Activated CD8-positive, alpha-beta memory T cell treated with anti-CD3 and anti-CD28 coated beads, Interleukin-2, amount 50 U/mL, for 1 hour (primary cell): Measurements from ENCODE around the gene UGT1A10.

Experiments
- DNase-seq: peaks from one replicate; pipeline ENCODE4 v3.0.0-alpha.2; 2020; ENCODE audit errors: extremely low read depth

The UGT1A10 gene

DNA sequence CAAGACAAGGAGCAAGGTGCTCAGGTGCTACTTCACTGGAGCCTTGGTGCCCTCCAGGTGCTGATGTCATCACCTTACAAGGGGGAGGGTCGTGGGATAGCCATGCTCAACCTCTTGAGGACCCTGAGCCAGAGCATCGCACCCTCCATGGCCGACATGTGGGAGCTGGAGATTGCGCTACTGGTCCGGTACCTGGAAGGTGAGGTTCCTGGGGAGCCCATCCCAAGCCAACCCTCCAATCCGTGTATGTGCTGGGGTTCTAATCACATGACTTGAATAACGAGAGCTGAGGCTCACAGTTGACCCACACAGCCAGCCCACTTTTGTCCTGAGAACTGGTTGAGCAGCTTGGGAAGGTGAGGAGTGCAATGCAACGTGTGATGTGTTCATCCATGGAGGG, 167.7 kb downstream of the UGT1A10 start:
- no peak for DNase-seq

DNA sequence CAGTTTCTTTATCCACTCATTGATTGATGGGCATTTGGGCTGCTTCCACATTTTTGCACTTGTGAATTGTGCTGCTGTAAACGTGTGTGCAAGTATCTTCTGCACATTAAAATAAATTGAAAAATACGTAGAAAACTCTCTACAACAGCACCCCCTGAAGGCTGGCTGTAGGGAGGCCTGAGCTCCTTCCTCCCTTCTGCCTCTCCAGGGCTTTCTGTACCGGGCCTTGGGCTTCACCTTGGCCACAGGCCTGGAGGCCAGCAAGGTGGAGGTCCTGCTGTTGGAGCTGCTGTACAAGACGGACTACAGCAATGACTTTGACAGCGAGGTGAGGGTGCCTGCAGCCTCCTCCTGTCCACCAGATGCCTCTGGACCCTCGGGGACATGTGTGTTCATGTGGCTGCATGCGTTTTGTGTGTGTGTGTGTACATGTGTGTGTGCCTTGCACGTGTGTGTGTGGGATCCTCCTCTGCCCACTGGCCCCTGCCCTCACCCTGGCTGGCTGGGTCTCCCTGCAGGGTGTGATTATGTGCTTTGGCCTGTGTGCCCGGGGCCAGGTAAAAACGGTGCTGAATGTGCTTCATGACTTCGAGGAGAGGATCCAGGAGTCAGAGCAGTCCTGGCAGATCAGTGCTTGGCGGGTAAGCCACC, 171.1 kb downstream of the UGT1A10 start:
- DNase-seq = no peak

DNA sequence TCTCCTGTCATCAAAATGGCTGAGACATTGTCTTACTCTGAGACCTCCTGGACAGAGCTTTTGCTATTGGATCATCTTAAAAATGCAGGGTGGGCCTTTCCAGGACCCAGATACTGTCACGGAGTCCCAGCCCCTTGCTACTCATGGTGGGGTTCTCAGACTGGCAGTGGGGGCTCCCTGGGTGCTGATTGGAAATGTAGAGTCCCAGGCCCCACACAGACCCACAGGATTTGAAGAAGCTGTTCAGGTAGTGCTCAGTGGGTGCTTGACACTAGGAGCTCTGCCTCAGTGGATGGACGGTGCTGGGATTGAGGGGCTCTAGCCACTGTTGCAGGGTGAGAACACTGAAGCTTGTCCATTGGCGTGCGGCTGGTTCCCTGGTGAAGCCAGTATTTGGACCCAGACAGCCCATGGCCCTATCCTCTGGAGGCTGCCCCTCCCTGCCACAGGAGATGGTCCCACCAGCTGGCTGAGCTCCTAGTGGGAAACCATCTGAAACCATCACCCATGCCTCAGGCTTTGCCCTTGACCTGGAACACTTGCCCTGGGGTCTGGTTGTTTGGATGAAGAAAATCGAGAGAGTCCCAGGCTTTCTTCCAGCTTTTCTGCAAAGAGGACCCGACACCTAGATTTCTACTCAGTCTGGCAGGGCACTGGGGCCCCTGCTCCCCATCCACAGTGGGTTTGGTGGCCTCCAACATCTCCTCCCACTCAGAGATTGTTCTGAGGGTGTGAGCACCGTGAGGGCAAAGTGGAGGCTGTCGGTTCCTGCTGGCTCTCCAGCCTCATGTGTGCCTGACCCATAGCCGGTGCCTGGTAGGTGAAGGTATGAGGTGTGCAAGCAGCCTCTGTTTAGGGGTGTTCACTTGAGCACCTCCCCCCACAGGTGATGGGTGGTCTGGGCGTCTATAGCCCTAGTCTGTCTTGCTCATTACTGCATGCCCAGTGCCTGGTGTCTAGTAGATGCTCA, 172.0 kb downstream of the UGT1A10 start:
- DNase-seq = no peak

DNA sequence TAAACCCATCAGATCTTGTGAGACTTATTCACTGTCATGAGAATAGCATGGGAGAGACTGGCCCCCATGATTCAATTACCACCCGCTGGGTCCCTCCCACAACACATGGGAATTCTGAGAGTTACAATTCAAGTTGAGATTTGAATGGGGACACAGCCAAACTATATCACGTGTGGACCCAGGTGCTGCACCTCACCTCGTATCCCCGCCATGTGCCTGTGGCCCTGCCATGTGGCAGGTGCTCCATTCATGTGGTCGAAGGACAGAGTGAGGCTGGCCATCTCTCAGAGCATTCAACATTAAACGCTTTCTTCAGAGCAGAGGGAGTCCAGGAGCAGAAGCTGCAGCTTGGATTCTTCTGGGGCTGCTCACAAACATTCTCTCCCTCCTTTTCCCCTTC, 174.1 kb downstream of the UGT1A10 start:
- DNase-seq = no peak

DNA sequence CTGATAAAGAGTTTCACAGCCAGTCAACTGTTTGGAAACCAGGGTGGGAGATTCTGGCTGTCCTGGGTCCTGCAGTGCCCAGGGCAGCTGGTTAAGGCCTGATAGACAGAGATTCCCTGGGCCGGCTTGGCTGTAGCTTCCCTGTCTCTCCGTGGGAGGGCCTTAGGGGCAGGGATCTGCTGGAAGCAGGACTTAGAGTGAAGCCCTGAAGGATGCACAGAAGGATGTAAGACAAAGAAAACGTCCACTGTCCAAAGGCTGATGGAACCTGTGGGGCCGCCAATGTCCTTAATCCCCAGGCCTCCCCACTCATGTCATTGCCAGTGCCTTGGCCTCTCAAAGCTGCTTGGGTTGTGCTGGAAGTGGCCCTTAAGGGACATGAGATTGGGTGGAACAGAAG, 174.8 kb downstream of the UGT1A10 start:
- DNase-seq = no peak

DNA sequence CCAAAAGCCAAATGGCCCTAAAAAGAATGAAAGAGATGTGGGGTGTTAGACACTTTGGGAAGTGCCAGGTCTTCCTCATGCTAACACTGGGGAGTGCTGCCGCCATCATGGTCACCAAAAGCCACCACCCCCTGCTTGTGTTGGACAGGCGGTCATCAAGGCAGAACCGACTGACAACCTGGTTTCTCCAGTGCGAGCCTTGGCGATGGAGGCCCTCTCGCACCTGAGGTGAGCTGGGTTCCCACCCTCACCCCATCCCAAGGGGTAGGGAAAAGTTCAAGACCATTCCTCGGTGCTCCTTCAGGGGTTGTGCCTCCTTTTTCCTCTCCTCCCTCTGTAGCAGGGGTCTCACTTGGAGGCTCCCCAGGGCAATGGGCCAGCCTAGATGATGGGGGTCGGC, 175.5 kb downstream of the UGT1A10 start:
- DNase-seq = no peak

DNA sequence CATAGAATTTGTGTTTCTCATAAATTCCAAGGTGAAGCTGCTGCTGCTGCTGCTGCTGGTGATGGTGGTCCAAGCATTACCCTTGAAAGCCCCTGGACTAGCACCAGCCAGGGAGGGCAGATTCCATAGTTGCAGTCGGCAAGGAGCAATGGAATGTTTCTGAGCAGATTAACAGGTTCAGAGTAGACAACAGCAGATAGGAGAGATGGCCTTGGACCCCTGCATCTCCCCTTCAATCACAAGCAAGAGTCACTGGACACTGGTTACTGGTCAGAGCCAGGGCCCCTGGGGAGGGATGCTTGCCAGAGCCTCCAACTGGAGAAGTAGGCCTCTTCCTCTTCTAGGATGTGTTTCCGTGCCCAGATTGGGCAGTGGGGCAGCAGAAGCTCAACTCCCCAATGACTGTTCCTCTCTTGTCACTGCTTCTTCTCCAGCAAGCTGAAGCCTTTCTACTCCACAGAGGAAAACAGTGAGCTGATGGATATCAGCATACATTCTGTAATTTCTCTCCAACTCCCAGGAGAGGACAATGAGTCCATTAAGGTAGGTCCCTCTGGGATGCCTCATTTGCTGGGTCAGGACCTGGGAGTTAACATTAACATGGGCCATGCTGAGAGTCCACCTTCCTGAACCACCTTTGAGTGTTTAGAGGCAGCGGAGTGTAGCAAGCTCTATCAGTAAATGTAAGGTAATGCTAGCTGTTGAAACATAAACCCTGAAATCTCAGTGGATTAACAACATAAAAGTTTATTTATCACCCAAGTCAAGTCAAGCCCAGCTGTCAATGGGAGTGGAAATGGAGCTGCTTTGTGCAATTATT, 177.2 kb downstream of the UGT1A10 start:
- DNase-seq = no peak

DNA sequence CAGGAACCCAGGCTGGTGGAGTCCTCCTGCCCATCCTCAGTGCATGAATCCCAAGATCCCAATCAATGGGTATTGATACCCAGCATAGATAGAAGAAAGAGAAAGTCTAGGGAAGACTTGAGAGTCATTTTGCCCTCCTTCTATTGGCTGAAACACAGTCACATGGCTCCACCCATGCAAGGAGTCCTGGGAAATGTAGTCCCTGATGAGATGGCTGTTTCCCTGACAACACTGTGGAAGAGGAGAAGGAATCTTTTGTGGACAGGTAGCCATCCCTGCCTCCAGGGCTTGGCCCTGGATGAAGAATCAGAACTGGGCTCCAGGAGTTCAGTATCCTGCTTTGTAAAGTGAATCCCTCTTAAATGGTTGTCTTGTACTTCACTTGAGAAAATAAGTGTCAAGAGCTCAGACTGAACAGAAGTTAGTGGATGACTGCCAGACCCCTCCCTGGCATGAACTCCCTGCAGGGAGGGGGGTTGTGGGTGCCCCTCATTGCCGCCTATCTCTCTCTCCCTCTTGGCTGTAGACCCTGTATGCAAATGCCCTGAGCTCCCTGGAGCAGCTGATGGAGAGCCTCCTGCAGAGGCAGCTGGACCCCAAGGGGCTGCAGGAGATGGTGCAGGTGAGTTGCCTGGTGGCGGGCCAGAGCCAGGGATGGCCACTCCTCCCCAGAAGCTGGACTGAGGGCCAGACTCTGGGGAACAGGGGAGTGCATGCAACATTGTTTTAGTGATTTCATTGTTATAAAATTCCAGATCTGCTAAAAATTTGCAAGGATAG, 178.0 kb downstream of the UGT1A10 start:
- DNase-seq = no peak

DNA sequence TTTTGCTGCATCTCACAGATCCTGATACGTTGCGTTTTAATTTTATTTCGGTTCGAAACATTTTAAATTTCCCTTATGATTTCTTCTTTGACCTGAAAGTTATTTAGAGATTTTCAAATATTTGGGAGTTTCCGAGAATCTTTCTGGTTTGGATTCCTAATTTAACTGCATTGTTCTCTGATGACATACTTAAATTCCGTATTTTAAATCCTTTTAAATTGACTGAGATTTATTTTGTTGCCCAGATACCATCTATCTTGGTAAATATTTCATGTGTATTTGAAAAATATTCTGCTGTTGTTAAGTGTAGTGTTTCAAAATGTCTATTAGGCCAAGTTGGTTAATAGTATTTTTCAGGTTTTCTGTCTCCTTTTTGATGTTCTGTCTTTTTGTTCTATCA, 179.6 kb downstream of the UGT1A10 start:
- DNase-seq = no peak

DNA sequence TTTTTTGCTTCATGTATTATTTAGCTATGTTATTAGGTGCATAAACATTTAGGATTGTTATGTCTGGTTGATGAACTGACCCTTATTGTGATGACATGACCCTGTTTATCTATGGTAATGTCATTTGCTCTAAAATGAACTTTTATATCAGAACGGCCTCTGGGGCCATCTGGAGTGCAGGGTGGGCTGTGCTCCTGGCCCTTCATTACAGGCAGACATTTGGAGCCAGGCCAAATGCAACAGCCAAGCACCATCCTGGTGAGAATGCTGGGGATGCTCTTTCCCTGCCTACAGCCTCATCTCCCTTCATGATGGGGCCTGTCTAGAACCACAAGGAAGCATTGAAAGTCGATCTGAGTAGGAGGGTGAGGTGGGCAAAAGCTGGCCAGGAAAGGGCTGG, 180.1 kb downstream of the UGT1A10 start:
- DNase-seq = no peak

DNA sequence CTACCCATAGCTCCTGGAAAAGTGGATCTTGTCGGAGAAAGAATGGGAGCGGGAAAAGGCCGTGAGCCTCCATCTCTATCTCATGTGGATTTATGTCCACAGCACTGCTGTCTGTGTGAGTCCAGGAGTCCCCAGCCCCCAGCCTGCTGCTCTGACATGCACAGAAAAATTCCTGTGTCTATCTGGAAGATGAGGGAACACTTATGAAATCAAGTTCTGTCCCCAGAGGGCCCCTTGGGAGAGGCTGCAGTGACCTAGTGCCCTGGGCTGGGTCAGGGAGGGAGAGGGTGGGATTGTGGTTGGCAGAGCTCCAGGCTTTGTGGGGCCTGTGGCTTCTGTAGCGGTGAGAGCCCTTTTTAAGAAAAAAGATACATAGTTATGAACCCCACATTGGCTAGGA, 180.5 kb downstream of the UGT1A10 start:
- DNase-seq = no peak

DNA sequence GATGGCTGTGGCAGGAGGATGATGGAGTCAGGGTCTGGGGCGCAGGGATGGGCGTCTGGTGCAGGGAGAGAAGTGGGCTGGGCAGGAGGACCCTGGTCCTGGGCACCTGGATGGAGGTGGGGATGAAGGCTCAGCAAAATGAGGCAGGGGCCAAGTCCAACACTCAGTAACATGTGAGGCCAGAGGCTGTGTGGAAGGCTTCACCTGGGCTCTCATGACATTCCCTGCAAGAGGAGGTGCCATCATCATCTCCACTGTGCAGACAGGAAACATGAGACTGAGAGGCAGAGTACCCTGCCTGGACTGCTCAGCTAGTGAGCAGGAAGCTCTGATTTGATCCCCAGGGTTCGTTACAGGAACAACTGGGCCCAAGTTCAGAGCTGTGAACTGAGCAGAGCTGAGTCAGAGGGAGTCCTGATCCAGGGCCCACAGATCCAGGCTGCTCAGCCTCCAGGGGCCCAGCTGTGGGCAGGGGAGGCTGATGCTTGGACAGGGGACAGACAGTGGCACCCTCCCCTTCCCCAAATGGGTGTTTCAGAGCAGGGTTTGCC, 181.2 kb downstream of the UGT1A10 start:
- DNase-seq = no peak

DNA sequence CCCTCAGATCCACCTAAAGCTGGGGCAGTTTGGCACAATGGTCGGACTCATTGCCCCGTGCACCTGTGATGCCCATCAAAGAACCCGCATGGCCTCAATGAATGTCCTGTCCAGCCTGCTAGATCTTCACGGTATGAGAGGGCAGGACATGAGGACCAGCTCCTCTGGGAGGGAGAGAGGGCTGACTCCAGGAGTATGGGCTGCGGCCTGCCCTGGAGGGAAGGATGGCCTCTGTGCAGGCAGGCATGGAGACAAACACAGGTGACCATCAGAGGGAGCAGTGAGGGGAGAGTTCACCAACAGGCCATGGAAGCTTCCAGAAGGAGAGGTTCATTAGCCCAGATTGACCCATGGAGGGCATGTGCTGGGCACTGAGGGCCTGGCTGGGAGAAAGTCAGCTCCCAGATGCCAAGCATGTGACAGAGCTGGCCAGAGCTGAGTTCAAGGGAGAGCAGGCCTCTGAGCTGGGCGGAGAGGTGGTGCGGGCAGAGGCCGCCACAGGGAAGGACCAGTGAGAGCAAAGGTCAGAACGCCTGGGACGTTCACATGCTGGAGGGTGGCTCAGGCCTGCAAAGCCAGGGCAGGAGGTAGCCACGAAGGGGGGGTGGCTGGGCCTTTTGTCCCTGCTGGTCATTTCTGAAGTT, 181.9 kb downstream of the UGT1A10 start:
- no peak for DNase-seq

DNA sequence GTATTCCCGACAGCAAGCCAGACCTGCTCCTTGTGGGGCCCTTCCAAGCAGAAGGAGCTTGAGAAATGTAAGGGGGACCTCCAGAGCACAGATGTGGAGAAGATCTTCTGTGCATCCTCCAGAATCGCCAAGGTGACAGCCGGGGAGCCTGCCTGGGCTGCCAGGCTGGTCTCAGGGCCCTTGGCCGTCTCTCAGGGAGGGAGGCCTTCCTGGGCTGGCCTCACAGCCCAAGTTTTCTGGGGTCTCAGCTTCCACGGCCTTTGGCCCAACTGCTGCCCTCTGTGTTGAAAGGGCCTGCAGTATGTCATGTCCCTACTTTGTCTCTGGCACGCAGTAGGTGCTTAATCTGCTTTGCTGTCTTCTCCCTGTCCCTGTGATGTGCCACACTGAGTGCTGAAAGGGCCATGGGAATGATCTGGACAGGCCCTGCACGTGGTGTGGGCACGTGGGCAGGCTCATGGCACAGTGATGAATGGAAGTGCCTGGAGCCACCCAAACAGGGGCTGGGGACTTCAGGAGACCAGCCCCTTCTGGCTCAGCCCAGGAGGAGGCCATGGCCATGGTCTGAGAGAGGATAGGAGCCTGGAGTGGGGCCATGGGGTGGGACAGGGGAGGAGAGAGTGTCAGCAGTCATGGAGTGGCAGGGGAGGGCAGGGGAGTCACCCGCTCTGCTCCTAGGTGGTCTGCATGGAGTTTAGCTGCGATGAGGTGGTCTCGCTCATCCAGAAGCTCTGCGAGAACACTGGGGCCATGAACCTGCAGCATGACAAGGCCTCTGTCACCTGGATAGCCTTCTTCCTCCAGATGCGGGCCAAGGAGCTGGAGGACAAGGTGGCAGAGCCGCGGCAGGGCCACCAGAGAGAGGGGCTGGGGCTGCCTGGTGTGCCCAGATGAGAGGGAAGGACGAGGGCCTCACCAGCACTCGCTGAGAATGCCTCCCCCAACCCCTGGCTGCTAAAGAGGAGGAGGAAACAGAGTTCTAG, 182.7 kb downstream of the UGT1A10 start:
- no peak for DNase-seq

DNA sequence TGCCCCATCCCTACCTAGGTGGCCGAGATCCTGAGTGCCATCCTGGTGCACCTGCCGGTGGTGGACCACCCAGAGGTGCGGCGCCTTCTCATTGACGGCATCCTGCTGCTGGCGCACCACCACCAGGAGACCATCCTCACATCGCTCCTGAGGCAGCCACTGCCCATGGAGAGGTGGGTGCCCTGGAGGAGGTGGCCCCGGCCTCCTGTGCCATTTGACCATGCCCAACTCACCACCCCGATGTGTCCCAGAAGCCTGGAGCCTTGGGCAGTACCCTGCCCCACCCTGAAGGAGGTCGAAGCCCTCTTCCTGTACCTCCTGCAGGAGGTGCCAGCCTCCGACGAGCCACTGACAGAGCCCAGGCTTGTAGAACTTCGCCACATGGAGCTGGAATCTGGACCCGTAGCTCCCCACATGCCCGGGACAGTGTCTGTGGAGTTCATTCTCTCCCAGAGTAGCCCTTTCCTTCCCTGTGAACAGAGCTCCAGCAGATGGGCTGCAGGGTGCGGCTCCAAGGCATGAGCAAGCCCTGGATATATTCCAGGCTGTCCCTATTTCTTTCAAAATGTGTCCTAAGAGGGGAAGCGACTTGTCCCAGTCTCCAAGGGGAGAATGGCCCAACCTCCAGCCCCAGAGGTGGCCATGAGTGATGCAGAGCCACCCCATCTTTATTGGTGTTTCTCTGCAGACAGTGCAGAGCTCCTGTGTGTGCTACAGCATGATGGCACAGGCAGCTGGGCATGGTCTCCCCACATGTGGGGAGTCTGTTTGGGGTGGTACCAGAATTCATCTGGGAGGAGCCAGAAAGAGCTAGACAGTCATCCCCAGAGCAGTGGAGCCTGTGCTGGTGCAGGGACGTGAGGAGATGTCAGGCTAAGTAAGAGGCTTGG, 183.9 kb downstream of the UGT1A10 start:
- no peak for DNase-seq

DNA sequence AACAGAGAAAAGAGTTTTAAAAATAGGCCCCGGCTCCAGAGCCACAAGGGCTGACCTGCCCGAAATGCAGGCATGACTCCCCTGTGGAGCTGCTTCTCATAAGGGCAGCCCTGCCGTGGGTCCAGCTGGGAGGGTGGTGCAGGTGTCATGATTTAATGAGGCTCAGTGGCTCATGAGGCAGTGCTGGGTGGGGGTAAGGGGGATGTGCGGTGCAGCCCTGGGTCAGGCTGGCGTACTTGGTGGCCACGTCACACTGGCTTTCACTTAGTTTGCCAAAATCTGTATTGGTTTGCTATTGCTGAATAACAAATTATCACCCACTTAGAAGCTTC, 184.5 kb downstream of the UGT1A10 start:
- DNase-seq = no peak

DNA sequence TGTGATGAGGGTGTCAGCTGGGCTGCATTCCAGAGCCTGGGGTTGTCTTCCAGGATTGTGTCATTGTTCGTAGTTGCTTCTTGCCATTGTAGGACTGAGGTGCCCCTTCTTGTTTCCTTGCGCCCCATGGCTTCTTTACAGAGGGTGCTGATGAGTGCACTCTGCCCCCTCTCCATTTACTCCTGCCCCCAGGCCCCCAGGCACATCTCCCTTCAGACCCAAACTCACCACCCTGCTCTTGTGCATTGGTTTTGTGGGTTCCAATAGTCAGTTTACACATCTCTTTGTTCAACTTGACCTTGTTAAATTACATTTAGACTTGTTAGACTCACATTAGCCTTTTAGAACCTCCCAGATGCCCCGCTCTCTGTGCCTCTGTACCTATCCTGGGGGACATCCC, 184.9 kb downstream of the UGT1A10 start:
- no peak for DNase-seq

DNA sequence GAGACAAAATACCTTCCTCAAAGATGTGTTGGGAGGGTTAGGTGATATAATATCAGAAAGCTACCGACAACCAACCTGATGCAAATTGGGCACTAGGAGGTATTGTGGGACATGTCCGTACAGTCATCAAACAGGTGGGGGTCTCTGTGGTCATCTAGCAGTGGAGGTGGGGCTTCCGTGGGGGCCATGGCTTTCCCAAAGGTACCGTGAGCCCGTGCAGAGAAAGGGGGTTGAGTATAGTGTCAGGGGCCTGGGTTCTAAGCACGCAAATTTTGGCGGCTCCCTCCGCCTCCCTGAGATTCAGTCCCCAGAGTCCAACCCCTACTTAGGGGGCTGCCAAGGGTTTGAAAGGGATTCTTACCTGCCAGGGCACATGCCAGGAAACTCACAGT, 185.5 kb downstream of the UGT1A10 start:
- no peak for DNase-seq
